ENCODE results near the gene CEACAM16.
A peak's percentile ranks its signal among the peaks of the same experiment; 100 is the strongest.

The CEACAM16 gene

DNA sequence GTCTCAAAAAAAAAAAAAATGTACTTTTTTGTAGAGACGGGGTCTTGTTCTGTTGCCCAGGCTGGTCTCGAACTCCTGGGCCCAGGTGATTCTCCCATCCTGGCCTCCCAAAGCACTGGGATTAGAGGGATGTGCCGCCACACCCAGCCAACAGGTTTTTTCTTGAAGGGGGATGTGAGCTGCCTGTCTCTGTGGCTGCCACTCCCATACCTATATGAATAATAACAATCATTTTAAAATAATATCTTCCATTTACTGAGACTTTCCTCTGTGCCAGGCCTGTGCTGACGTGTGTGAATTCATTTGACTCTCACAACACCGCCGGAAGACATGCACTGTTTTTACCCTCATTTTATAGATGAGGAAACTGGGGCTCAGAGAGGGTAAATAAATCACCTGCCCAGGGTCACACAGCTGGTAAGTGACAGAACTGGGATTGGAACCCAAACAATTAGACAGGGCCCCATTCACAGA is 42.3 kb downstream of the CEACAM16 start:
- TF ChIP-seq GABPA (IDR thresholded peaks at IDR 0.05; ENCODE audit: low read depth) (no peak), POLR2AphosphoS5 (IDR thresholded peaks at IDR 0.05; ENCODE audit: low read depth) (no peak), SPI1 (IDR thresholded peaks at IDR 0.05; ENCODE audit: borderline replicate concordance, low read depth) (no peak)
- TF ChIP-seq, protein P1, sequence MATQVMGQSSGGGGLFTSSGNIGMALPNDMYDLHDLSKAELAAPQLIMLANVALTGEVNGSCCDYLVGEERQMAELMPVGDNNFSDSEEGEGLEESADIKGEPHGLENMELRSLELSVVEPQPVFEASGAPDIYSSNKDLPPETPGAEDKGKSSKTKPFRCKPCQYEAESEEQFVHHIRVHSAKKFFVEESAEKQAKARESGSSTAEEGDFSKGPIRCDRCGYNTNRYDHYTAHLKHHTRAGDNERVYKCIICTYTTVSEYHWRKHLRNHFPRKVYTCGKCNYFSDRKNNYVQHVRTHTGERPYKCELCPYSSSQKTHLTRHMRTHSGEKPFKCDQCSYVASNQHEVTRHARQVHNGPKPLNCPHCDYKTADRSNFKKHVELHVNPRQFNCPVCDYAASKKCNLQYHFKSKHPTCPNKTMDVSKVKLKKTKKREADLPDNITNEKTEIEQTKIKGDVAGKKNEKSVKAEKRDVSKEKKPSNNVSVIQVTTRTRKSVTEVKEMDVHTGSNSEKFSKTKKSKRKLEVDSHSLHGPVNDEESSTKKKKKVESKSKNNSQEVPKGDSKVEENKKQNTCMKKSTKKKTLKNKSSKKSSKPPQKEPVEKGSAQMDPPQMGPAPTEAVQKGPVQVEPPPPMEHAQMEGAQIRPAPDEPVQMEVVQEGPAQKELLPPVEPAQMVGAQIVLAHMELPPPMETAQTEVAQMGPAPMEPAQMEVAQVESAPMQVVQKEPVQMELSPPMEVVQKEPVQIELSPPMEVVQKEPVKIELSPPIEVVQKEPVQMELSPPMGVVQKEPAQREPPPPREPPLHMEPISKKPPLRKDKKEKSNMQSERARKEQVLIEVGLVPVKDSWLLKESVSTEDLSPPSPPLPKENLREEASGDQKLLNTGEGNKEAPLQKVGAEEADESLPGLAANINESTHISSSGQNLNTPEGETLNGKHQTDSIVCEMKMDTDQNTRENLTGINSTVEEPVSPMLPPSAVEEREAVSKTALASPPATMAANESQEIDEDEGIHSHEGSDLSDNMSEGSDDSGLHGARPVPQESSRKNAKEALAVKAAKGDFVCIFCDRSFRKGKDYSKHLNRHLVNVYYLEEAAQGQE (IDR thresholded peaks at IDR 0.05; ENCODE audit: insufficient replicate concordance, low read depth) = no peak
- TF ChIP-seq, protein P2, sequence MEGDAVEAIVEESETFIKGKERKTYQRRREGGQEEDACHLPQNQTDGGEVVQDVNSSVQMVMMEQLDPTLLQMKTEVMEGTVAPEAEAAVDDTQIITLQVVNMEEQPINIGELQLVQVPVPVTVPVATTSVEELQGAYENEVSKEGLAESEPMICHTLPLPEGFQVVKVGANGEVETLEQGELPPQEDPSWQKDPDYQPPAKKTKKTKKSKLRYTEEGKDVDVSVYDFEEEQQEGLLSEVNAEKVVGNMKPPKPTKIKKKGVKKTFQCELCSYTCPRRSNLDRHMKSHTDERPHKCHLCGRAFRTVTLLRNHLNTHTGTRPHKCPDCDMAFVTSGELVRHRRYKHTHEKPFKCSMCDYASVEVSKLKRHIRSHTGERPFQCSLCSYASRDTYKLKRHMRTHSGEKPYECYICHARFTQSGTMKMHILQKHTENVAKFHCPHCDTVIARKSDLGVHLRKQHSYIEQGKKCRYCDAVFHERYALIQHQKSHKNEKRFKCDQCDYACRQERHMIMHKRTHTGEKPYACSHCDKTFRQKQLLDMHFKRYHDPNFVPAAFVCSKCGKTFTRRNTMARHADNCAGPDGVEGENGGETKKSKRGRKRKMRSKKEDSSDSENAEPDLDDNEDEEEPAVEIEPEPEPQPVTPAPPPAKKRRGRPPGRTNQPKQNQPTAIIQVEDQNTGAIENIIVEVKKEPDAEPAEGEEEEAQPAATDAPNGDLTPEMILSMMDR (IDR thresholded peaks at IDR 0.05; ENCODE audit: insufficient read depth, low read length) = no peak
- Histone ChIP-seq H3K4me3 (replicated peaks; ENCODE audit: insufficient read depth, low read length) (no peak overlapping the region), H3K27ac (replicated peaks) (peak overlapping the region; percentile 81), H3K27me3 (ENCODE audit: insufficient read depth, poor library complexity, severe bottlenecking) (no peaks in the 10 kb centered on the region)
- DNase-seq (ENCODE audit: low read depth in 1 of 2, low spot score in 1 of 2) = peak in 1 of 2 experiments; percentile 37

DNA sequence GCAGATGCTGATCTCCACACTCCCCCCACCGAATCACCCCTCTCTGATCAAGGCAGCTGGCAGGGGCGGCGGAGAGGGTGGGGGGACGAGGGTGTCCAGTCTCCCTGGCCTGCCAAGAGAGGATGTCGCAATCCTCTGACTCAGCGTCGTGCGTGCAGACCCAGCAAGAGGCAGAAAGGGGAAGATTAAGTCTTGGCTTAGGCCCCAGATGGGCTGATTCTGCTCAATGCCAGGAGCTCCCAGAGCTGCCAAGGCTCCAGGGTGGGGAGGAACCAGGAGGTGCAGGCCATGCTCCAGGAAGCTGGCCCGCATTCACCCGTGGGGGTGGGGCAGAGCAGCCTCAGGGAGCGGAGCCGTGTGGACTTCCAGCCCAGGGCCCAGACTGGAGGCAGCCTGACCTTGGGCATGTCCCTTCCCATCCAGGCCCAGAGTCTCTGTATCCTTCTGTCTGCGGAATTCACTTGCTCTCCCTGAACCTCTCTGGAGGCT is 42.9 kb downstream of the CEACAM16 start:
- Histone ChIP-seq H3K4me3 (replicated peaks; ENCODE audit: insufficient read depth, low read length) (no peak overlapping the region), H3K27me3 (ENCODE audit: insufficient read depth, poor library complexity, severe bottlenecking) (no peaks in the 10 kb centered on the region), H3K27ac (replicated peaks) (peak overlapping the region; percentile 81)
- peak; percentile 74 for TF ChIP-seq POLR2AphosphoS5 (IDR thresholded peaks at IDR 0.05; ENCODE audit: low read depth)
- TF ChIP-seq, protein P1 (IDR thresholded peaks at IDR 0.05; ENCODE audit: insufficient replicate concordance, low read depth) = no peak
- TF ChIP-seq, protein P2 (IDR thresholded peaks at IDR 0.05; ENCODE audit: insufficient read depth, low read length) = no peak
- peak; percentile 55; the same call in 1 of the 2 replicates for TF ChIP-seq SPI1 (IDR thresholded peaks at IDR 0.05; ENCODE audit: borderline replicate concordance, low read depth)
- no peak for TF ChIP-seq GABPA (IDR thresholded peaks at IDR 0.05; ENCODE audit: low read depth)
- DNase-seq (ENCODE audit: low read depth in 1 of 2, low spot score in 1 of 2) = peak; percentile 98 to 99

DNA sequence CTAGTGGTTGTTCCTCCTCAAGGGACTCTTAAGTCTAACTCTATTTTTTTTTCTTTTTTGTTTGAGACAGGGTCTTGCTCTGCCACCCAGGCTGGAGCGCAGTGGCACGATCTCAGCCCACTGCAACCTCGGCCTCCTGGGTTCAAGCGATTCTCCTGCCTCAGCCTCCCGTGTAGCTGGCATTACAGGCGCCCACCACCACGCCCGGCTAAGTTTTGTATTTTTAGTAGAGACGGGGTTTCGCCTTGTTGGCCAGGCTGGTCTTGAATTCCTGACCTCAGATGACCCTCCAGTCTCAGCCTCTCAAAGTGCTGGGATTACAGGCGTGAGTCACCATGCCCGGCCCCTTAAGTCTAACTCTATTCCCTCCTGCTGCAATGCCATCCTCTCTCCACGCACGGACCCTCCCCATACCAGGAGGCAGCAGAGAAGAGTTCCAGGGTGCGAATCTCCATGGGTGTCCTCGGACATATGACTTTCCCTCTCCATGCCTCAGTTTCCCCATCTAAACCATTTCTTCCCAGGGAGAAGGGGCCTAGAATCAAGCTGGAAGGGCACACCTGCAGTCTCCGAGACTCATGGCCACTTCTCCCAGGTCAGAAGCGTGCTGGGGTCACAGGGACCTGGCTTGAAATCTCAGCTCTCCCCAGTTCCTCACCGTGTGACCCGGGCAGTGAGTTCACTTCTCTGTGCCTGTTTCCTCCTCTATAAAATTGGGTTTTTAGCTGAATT is 43.5 kb downstream of the CEACAM16 start:
- no peak for TF ChIP-seq SPI1 (IDR thresholded peaks at IDR 0.05; ENCODE audit: borderline replicate concordance, low read depth)
- TF ChIP-seq, protein P1 (IDR thresholded peaks at IDR 0.05; ENCODE audit: insufficient replicate concordance, low read depth) = no peak
- no peak for TF ChIP-seq GABPA (IDR thresholded peaks at IDR 0.05; ENCODE audit: low read depth)
- TF ChIP-seq, protein P2 (IDR thresholded peaks at IDR 0.05; ENCODE audit: insufficient read depth, low read length) = no peak
- TF ChIP-seq POLR2AphosphoS5 (IDR thresholded peaks at IDR 0.05; ENCODE audit: low read depth) = no peak
- no peaks in the 10 kb centered on the region for H3K27me3 ChIP-seq (ENCODE audit: insufficient read depth, poor library complexity, severe bottlenecking)
- no peak for DNase-seq (ENCODE audit: low read depth in 1 of 2, low spot score in 1 of 2)
- peak overlapping the region; percentile 81 for H3K27ac ChIP-seq (replicated peaks)
- no peak overlapping the region for H3K4me3 ChIP-seq (replicated peaks; ENCODE audit: insufficient read depth, low read length)
